Epithelial cell of esophagus (primary cell): ENCODE data around the gene S100A9.
"Not testable (repeated sequence)": the region's sequence is repeated elsewhere in the genome, so short reads cannot be mapped to it uniquely, and the experiment has no call there.

Source experiments
- DNase-seq: peaks from one replicate; pipeline ENCODE4 v3.0.0; 2010; ENCODE audit warnings: low read depth
- H3K4me3 ChIP-seq: 2 replicates; pipeline ENCODE4 v1.5.1; 2011; ENCODE audit warnings: mild to moderate bottlenecking, low read length, control low read depth
- TF ChIP-seq, protein P1 (sequence below): IDR thresholded peaks from 2 replicates; pipeline ENCODE4 v1.5.1; 2011; ENCODE audit warnings: low read depth, mild to moderate bottlenecking, low read length, control low read depth, inconsistent platforms; ENCODE audit not compliant: insufficient read depth; ENCODE audit errors: missing control alignments

S100A9 gene

GRCh38 chr1:153346077-153346723 is 11.5 kb upstream of the S100A9 start:
- no peak for DNase-seq
- H3K4me3 ChIP-seq: no peak overlapping the region
- TF ChIP-seq, protein P1, sequence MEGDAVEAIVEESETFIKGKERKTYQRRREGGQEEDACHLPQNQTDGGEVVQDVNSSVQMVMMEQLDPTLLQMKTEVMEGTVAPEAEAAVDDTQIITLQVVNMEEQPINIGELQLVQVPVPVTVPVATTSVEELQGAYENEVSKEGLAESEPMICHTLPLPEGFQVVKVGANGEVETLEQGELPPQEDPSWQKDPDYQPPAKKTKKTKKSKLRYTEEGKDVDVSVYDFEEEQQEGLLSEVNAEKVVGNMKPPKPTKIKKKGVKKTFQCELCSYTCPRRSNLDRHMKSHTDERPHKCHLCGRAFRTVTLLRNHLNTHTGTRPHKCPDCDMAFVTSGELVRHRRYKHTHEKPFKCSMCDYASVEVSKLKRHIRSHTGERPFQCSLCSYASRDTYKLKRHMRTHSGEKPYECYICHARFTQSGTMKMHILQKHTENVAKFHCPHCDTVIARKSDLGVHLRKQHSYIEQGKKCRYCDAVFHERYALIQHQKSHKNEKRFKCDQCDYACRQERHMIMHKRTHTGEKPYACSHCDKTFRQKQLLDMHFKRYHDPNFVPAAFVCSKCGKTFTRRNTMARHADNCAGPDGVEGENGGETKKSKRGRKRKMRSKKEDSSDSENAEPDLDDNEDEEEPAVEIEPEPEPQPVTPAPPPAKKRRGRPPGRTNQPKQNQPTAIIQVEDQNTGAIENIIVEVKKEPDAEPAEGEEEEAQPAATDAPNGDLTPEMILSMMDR: no peak

GRCh38 chr1:153347049-153347448 is 10.6 kb upstream of the S100A9 start:
- H3K4me3 ChIP-seq, DNase-seq: not testable (repeated sequence)

DNA sequence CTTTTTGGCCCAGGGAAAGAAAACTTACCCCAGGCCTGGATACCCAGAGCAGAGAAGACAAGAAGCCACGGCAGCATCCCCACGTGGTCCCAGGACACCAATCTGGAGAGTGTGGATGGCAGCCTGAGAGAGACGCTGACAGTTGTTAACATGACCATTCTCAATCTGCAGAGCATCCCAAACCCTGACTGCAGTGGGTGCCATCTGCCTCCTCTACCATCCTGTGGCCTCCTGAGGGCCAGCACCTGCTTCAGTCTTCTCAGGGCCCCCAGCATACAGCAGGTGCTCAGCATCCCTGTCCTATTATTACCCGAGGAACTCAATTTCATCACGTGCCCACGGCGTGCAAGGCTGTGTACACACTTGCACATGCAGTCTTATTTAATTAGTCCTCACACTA is 9.8 kb upstream of the S100A9 start:
- TF ChIP-seq, protein P1: no peak
- peak overlapping the region; percentile 13 for H3K4me3 ChIP-seq
- DNase-seq: no peak

- TF ChIP-seq, protein P1: no peak
- peak within 1 kb of the TSS; percentile 13 for H3K4me3 ChIP-seq
- peak; percentile 97 for DNase-seq
These were observed 8.9 kb upstream of the S100A9 start, which contains the start of gene PGLYRP4 for GRCh38 chr1:153348511-153349362. Gene PGLYRP4 (minus strand): TSS chr1:153348841. CDS start chr1:153347932, 909 bp downstream.

DNA sequence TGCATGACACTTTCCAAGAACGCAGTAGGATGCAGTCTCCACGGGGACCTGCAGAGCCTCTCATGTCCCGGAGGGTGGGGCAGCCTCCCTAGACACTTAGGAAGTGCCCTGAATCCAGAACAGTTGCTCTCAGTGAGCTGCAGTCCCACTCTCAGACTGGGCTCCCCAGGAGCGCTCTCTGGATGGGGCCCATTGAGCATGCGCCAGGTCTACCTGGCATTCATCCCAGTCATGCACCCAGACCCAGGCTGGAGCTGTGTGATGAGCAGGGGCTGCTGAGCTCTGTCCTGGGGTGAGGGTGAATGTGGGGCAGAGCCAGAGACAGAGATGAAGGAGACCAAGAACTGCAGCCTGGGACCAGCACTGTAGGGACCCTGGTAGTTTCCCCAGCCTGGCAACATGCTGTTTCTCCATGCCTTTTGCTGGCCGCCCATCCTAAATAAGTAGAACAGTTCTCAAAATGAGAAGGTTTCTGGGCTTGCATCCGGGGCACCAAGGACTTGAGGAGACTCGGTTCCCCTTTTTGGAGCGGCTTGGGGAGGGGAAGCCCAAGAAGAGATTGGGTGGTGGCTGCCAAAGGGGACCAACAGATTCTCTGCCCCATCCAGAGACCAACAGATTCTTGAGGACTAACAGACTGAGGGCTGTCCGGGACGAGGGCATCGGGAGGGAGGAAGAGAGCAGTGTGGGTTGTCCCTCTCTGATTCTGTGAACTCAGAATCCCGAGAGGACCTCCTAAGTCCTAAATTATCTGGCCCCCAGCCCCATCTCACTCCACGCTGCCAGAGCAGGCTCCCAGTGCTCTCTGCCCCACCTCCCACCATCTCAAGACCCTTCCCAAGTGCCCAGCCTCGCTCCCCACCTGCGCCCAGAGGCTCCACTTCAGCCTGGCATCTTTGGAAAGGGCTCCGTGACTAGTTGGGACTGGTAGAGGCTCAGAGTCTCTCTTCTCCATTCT is 8.0 kb upstream of the S100A9 start:
- no peak overlapping the region for H3K4me3 ChIP-seq
- TF ChIP-seq, protein P1: no peak
- DNase-seq: no peak

DNA sequence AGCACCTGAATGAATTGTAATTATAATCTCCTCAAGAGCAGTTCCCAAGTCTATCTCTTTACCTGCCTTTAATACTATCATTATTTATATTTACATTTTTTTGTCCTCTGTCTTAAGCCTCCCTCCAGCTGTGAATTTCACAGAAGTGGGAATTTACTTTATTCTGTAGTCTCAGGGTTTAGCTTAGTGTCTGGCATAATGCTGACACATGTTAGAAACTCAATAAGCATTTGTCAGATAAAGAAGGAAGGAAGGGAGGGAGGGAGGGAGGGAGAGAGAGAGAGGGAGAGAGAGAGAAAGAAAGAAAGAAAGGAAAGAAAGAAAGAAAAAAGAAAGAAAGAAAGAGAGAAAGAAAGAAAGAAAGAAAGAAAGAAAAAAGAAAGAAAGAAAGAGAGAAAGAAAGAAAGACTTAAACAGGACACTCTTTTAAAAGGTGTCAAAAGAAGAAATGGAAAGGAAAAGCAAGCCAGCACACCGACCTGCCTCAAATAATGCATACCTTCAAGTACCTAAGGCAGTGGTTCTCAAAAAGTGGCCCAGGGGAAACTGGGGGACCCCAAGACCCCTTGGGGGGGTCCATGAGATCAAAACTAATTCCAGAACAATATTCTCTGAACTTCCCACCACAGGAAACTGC is 7.2 kb upstream of the S100A9 start:
- TF ChIP-seq, protein P1: no peak
- H3K4me3 ChIP-seq: no peak overlapping the region
- no peak for DNase-seq

DNA sequence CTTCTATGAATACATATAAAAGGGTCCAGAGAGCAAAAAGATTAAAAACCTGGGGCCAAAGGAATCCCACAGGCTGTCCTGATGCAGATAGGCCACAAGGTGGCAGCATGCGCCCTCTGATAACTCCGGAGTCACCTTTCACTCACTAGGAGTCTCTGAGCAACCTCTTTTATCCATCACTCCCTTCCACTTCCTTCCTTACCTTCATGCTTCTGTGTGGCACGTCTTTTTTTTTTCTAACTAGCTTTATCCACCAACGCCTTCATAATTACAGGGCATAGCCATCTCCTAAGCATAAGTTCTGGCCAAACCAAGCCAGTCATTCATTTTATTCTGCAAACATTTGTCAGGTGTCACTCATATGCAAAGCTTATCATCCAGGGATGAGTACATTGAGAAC is 5.1 kb upstream of the S100A9 start:
- TF ChIP-seq, protein P1: peak; percentile 89
- peak; percentile 75 for DNase-seq
- H3K4me3 ChIP-seq: no peak overlapping the region
